Measurements from ENCODE around the gene SSU72.
"Not testable (repeated sequence)": the region's sequence is repeated elsewhere in the genome, so short reads cannot be mapped to it uniquely, and the experiment has no call there.

The SSU72 gene

DNA sequence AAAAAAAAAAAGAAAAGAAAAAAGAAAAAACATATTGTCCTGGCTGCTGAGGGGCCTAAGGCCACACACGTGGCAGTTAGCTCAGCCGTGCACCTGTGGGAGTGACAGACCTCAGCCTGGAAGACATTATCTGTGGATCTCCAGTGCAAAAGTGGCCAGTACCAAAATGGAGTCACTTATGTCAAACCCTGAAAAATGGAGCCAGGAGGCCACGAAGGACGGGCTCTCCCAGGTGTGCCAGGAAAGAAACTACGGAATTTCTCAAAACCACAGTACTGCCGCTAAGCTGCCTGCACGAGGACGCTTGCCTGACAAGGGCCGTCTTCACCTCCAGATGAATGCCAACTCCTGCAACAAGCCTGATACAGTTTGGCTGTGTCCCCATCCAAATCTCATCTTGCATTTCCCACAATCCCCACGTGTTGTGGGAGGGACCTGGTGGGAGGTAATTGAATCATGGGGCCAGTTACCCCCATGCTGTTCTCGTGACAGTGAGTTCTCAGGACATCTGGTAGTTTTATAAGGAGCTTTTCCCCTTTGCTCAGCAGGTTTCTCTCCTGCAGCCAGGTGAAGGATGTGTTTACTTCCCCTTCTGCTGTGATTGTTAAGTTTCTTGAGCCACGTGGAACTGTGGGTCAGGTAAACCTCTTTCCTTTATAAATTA is 35.3 kb upstream of the SSU72 start:
- FAIRE-seq, result no peak

DNA sequence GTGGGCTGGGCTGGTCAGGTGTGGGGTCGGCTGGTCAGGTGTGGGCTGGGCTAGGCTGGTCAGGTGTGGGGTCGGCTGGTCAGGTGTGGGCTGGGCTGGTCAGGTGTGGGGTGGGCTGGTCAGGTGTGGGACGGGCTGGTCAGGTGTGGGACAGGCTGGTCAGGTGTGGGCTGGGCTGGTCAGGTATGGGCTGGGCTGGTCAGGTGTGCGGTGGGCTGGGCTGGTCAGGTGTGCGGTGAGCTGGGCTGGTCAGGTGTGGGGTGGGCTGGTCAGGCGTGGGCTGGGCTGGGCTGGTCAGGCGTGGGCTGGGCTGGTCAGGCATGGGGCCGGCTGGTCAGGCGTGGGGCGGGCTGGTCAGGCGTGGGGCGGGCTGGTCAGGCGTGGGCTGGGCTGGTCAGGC is 31.6 kb upstream of the SSU72 start:
- FAIRE-seq, result no peak

- no peak for FAIRE-seq
Observed at GRCh38 chr1:1605724-1606123, 31.1 kb upstream of the SSU72 start.

DNA sequence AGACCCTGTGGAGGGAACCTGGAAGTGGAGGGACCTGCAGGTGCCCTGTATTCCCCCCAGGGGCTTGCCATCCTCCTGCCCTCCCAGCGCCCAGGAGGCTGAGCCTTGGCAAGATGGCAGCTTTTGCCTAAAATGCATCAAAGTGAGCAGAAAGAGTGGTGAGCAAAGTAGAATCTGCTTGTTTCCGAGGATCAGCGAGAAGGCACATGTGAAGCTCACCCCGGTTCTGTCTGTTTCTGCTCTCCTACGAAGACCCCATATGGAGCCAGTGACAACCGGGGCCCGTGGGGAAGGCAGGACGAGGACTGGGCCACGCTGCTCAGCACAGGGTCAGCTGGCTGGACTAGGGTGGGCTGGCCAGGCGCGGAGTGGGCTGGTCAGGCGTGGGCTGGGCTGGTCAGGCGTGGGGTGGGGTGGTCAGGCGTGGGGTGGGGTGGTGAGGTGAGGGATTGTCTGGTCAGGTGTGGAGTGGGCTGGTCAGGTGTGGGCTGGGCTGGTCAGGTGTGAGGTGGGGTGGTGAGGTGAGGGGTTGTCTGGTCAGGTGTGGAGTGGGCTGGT is 30.4 kb upstream of the SSU72 start:
- no peak for FAIRE-seq

- no peak for FAIRE-seq
Observed at GRCh38 chr1:1604374-1605033, 29.8 kb upstream of the SSU72 start.

DNA sequence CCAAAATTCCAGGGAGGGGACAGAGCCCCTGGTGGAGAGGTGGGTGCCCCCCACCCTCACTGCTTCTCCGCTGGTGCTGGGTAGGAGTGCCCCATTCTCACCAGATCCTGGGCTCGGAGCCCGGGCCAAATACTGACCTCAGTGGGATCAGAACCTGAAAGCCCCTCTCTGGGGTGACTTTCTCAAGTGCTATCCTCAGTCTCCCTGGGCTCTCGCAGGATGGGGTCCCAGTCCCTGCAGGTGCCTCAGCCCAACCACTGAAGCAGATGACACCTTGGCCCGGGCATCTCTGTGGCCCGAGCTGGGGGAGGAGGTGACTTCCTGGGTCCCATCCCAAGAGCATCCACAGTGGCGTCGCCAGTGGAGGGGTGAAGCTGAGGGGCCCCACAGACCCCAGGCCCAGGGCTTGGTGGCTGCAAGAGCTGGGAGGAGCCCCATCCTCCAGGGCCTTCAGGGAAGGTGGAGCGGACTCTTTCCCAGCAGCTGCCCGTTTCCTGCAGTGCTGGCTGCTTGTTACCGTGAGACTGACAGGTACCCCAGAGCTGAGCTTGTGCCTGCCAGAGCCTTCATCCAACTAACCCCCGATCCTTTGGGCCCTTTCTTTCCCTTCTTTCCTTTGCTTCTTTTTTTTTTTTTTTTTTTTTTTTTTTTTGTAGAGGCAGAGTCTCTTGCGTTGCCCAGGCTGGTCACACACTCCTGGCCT is 29.2 kb upstream of the SSU72 start:
- no peak for FAIRE-seq

GRCh38 chr1:1602968-1603506 is 28.4 kb upstream of the SSU72 start:
- FAIRE-seq, result no peak

DNA sequence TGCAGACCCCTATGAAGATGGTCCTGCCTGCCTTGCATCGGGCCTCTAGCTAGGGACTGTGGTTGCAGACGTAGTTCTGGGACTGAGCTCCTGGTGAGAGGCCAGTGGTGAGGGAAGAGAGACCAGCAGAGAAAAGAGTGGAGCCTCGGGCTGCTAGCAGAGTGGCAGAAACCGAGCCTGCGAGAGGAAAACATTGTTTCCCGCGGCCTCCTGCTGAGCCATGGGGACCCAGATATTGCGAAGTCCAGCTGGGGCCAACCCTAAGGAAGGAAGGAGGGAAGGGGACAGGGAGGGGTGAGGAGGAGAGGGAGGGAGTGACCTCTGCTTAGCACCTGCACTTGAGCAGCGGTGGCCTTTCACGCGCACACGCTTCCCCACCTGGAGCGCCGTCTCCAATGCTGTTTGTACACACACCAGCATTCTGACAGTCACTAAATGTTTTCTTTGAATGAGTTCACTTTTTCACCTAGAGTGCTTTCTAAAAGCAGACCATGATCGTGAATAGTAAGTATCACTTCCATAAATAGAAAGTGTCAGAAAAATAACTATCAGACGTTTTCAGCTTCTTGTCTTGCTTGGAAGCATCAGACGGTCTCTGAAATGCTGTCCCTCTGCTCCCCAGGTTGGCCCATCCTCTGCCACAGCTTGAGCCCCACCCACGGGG is 27.8 kb upstream of the SSU72 start:
- FAIRE-seq, result no peak

DNA sequence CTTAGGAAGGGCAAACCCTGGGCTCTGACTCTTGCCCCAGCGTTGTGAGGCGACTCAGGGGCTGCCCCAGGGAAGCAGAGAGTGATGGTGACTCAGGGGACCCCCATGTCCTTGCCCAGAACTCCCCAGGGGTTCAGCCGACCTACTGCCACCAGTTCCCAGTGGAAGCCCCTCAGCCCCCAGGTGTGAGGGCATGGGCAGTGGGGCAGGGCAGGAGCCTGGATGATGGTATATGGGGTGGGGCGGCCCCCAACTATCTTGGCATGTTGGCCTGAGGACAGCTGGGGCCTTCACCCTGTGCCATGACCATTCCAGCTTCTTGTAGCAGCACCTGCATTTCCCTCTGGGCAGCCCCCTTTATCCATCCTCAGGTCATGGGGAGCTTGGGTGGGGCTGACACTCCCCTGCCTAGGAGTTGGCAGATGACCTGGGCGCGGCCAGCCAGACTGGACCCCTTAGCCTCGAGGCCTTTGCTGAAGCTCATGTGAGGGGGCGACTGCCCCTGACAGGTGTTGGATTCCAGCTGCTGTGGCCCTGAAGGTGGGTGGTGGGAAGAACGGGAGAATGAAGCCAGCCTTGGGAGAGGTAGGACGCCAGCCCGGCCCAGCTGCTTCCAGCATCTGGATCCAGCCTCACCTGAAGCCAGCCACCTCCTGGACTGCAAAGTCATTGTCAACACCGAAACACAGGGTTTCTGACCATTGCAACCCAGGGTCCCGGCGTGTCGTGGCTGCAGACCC is 27.1 kb upstream of the SSU72 start:
- FAIRE-seq, result no peak

GRCh38 chr1:1600861-1601563 is 26.3 kb upstream of the SSU72 start:
- no peak for FAIRE-seq

GRCh38 chr1:1599935-1600860 is 25.5 kb upstream of the SSU72 start, which contains the start of gene FNDC10:
TSS of gene FNDC10 (minus strand) at chr1:1600135. CDS start at chr1:1600015, 120 bp downstream.
- no peak for FAIRE-seq

DNA sequence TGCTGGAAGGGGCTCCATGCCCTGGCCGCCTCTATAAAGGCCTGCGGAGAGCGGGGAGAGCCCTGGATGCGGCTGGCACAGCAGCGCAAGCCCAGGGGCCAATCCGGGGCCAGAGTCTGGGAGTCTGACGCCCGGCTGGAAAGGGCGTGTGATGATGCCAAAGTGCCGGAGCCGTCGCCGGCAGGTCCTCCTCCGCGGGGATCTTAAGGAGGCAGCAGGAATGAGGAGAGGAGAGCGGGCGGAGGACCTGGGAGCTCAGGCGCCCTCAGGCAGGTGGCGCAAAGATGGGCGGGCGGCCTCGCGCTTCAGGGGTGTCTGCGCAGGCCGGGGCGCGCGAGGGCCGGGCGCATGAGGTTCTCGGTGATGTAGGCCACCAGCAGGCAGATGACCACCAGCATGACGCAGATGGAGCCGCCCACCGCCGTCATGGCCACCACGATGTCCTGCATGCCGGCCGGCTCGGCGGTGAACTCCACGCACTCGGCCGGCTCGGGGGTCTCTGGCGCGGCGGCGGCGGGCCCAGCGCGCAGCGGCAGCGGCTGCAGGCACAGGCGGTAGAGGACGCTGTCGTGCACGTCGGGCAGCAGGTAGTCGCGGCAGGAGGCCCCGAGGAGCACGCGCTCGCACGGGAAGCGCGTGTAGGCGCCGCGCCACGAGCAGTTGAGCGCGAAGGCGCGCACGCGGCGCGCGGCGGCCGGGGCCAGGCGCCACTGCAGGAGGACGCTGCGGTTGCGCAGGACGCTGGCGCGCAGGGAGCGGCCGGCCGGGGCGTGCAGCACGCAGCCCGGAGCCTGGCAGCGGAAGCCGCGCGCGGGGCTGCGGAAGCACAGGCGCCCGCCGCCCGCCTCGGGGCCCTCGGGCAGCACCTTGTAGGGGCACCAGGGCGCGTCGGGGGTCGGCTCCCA is 24.6 kb upstream of the SSU72 start:
- FAIRE-seq, result no peak

DNA sequence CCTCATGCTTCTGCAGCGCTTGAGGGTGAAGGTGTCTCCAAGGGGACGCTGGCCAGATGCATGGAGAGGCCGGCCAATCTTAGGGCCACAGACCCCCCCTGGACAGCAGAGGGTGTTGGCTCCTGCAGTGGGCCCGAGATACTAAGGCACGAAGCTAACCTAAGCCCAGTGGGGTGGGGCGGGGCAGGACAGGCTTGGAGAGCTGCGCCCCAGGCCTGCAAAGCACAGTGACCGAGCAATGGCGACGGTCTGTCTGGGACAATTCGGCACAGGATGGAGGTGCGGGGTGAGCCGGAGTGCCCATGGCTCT is 24.0 kb upstream of the SSU72 start:
- no peak for FAIRE-seq

DNA sequence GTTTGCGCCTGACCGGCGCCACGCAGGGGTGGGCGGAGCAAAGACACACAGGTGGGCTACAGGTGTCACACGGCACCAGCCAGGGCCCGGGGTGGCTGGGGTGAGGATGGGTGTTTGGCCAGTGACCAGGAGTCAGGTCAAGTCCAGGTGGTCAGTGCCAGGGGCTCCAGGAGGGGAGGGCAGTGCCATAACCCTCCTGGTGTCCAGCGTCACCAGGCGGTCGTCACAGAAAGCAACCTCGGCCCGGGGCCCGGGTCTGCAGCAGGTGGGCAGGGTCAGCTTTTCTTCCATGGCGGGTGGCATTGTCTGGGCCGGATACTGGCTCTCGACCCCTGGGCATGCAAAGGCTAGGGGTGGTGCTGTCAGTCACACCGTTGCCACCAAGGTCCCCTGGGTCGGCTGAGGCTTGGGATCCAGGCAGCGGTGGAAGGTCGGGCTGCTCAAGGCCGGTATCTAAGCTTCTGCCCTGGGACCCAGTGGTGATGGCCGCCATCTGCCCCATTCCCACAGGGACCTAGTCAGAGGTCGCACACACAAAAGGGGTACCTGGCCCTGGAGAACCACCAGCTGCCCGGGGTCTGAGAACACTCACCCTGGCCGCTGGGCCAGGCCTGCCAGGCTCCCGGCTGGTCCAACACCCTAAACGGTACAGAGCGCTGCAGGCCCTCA is 23.5 kb upstream of the SSU72 start:
- no peak for FAIRE-seq

GRCh38 chr1:1597275-1597930 is 22.7 kb upstream of the SSU72 start:
- no peak for FAIRE-seq

- no peak for FAIRE-seq
Observed at GRCh38 chr1:1596493-1597274, 22.0 kb upstream of the SSU72 start.

DNA sequence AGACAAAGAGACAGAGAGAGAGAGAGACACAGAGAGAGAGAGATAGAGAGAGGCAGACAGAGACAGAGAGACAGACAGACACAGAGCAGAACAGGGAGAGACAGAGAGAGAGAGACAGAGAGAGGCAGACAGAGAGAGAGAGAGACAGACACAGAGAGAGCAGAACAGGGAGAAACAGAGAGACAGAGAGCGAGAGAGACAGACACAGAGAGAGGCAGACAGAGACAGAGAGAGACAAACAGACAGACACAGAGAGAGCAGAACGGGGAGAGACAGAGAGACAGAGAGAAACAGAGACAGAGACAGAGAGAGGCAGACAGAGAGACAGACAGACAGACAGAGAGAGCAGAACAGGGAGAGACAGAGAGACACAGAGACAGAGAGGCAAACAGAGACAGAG is 20.7 kb upstream of the SSU72 start:
- not testable (repeated sequence) for FAIRE-seq
